ENCODE results near the gene EREG.

EREG gene

DNA sequence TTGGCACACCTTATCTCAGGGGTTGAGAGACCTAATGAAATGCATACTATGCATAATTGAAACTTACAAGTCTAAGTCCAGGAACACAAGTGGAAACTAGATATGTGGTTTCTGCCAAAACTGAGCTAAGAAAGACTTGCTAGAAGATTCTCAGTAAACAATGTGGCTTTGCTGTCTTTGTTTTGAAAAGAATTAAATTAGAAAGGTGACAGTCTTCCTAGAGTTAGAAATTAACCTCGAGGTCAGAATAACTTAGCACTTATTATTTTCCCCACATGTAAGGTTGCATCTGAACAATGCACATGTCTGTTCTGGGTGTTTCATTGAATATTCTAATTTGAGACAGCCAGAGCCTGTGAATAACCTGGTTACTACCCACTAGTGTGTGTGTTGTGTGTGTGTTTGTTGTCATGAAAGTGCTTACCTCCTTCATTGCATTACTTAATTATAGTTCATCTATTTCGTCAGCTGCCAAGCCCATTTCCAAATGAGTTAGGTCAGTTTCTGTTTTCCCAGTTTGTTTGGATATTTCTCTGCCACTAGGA, 1.5 kb downstream of the EREG start:
- Histone ChIP-seq H3K9me2 (replicated peaks; ENCODE audit: control insufficient read depth, low read length) (no peaks in the 10 kb centered on the region), H3K4me3 (ENCODE audit: low read length) (no peak overlapping the region), H3K9me3 (ENCODE audit: control insufficient read depth, insufficient read depth, low read length) (no peaks in the 10 kb centered on the region), H3K27ac (ENCODE audit: low read depth, low read length) (no peak overlapping the region), H3K4me2 (ENCODE audit: low read length) (no peak overlapping the region), H3K27me3 (ENCODE audit: control insufficient read depth, low read length) (peaks cover 4% of the 10 kb centered on the region; the same call in 1 of the 2 replicates), H3K79me2 (ENCODE audit: control insufficient read depth, low read length) (no peaks in the 10 kb centered on the region), H3F3A (ENCODE audit: control insufficient read depth, insufficient read depth) (no peaks in the 10 kb centered on the region), H3K36me3 (ENCODE audit: control insufficient read depth, low read length) (no peaks in the 10 kb centered on the region), H3K4me1 (ENCODE audit: control insufficient read depth, low read length) (no peaks in the 10 kb centered on the region), H4K20me1 (ENCODE audit: control insufficient read depth, insufficient read depth, low read depth, low read length) (no peaks in the 10 kb centered on the region)
- TF ChIP-seq, protein P1, sequence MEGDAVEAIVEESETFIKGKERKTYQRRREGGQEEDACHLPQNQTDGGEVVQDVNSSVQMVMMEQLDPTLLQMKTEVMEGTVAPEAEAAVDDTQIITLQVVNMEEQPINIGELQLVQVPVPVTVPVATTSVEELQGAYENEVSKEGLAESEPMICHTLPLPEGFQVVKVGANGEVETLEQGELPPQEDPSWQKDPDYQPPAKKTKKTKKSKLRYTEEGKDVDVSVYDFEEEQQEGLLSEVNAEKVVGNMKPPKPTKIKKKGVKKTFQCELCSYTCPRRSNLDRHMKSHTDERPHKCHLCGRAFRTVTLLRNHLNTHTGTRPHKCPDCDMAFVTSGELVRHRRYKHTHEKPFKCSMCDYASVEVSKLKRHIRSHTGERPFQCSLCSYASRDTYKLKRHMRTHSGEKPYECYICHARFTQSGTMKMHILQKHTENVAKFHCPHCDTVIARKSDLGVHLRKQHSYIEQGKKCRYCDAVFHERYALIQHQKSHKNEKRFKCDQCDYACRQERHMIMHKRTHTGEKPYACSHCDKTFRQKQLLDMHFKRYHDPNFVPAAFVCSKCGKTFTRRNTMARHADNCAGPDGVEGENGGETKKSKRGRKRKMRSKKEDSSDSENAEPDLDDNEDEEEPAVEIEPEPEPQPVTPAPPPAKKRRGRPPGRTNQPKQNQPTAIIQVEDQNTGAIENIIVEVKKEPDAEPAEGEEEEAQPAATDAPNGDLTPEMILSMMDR (IDR thresholded peaks at IDR 0.05; ENCODE audit: low read depth, low read length, poor library complexity, severe bottlenecking), result no peak
- no peak for TF ChIP-seq EZH2phosphoT487 (IDR thresholded peaks at IDR 0.05; ENCODE audit: borderline replicate concordance, low read length)

DNA sequence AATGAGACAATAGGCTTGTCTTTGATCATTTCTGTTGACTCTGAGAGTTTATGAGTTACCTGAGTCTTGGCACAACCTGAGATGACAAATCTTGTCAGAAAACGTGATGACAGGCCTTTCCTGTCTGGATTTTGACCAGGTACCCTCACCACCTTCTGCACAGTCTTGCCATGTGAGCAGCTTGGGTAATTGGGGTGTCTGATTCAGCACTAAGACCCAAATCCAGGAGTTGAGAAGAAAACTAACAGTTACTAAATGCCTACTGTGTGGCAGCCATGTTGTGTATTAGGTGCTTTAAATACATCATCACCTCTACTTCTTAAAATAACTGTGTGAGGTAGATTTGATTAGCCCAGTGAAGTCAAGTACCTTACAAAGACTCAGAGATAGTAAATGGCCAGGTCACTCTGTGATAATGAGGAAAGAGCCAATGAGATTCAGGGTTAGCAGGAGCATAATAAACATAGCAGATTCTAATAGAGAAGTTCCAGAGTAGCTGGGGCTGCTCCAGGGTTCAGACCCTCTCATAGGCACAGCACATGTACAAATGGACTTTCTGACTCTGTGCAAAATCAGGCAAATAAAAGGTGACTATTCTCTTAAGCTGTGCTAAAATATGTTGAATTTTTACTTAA, 2.8 kb downstream of the EREG start:
- Histone ChIP-seq H3F3A (ENCODE audit: control insufficient read depth, insufficient read depth) (no peaks in the 10 kb centered on the region), H4K20me1 (ENCODE audit: control insufficient read depth, insufficient read depth, low read depth, low read length) (no peaks in the 10 kb centered on the region), H3K9me3 (ENCODE audit: control insufficient read depth, insufficient read depth, low read length) (no peaks in the 10 kb centered on the region), H3K4me2 (ENCODE audit: low read length) (no peak overlapping the region), H3K27me3 (ENCODE audit: control insufficient read depth, low read length) (peaks cover 4% of the 10 kb centered on the region; the same call in 1 of the 2 replicates), H3K79me2 (ENCODE audit: control insufficient read depth, low read length) (no peaks in the 10 kb centered on the region), H3K27ac (ENCODE audit: low read depth, low read length) (no peak overlapping the region), H3K4me1 (ENCODE audit: control insufficient read depth, low read length) (no peaks in the 10 kb centered on the region), H3K9me2 (replicated peaks; ENCODE audit: control insufficient read depth, low read length) (no peaks in the 10 kb centered on the region), H3K4me3 (ENCODE audit: low read length) (no peak overlapping the region), H3K36me3 (ENCODE audit: control insufficient read depth, low read length) (no peaks in the 10 kb centered on the region)
- TF ChIP-seq, protein P1 (IDR thresholded peaks at IDR 0.05; ENCODE audit: low read depth, low read length, poor library complexity, severe bottlenecking), result no peak
- no peak for TF ChIP-seq EZH2phosphoT487 (IDR thresholded peaks at IDR 0.05; ENCODE audit: borderline replicate concordance, low read length)

DNA sequence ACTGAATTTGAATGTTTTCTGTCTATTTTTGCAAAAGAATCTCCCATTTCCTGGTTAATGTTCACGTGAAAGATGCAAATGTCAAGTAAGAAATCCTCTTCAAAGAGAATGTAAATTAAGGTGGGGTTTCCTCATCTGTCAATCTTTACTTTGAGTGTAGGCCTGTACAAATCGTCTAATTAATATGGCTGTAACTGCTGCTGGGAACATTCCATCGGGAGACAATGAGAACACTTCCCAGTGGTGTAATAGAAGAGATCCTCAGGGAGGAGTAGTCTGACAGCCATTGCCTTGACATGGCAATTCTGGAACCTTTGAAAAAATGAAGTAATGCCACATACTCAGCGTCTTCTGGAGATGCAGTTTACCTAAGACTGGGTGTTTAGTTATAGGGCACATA, 3.7 kb downstream of the EREG start:
- no peaks in the 10 kb centered on the region for H3K36me3 ChIP-seq (ENCODE audit: control insufficient read depth, low read length)
- no peaks in the 10 kb centered on the region for H3K9me3 ChIP-seq (ENCODE audit: control insufficient read depth, insufficient read depth, low read length)
- no peak for TF ChIP-seq EZH2phosphoT487 (IDR thresholded peaks at IDR 0.05; ENCODE audit: borderline replicate concordance, low read length)
- TF ChIP-seq, protein P1 (IDR thresholded peaks at IDR 0.05; ENCODE audit: low read depth, low read length, poor library complexity, severe bottlenecking), result no peak
- H3K4me1 ChIP-seq (ENCODE audit: control insufficient read depth, low read length), result no peaks in the 10 kb centered on the region
- no peaks in the 10 kb centered on the region for H3K79me2 ChIP-seq (ENCODE audit: control insufficient read depth, low read length)
- no peaks in the 10 kb centered on the region for H3K9me2 ChIP-seq (replicated peaks; ENCODE audit: control insufficient read depth, low read length)
- no peaks in the 10 kb centered on the region for H4K20me1 ChIP-seq (ENCODE audit: control insufficient read depth, insufficient read depth, low read depth, low read length)
- no peak overlapping the region for H3K27ac ChIP-seq (ENCODE audit: low read depth, low read length)
- H3F3A ChIP-seq (ENCODE audit: control insufficient read depth, insufficient read depth), result no peaks in the 10 kb centered on the region
- peaks cover 4% of the 10 kb centered on the region; the same call in 1 of the 2 replicates for H3K27me3 ChIP-seq (ENCODE audit: control insufficient read depth, low read length)
- H3K4me3 ChIP-seq (ENCODE audit: low read length), result no peak overlapping the region
- H3K4me2 ChIP-seq (ENCODE audit: low read length), result no peak overlapping the region
